Endothelial cell of umbilical vein (primary cell): ENCODE data around the gene GAS1. TPM values are rescaled to one million over a fixed set of nuclear protein-coding genes. Genes with fewer than 3 reads are reported as not detected.

ENCODE experiments used
- BruUV-seq: library from RNA; stranded (reverse); fragments of 400-500 nt; replicated peaks from 2 replicates; lab custom pipeline; 2021; lab: Mats Ljungman, UMichigan
- CTCF ChIA-PET: fragments of 300-600, 350-600 bp; sonication (Branson Sonifier 250); formaldehyde crosslinking; loops from one replicate; lab custom pipeline; 2021; ENCODE audit warnings: antibody characterized with exemption, inconsistent platforms; lab: Charles Lee
- POLR2A ChIA-PET: fragments of 300-600, 350-600 bp; sonication (Branson Sonifier 250); formaldehyde crosslinking; loops from one replicate; lab custom pipeline; 2021; ENCODE audit warnings: antibody characterized with exemption, inconsistent platforms; lab: Charles Lee
- DNase-seq: peaks from one replicate; pipeline ENCODE4 v3.0.0-alpha.2; 2011; ENCODE audit warnings: low read depth, low spot score
- FAIRE-seq: peaks from 2 replicates; lab custom pipeline; 2011; peaks lifted over from hg19 to GRCh38; lab: Jason Lieb, UNC
- H2AFZ ChIP-seq: 2 replicates; pipeline ENCODE4 v1.6.0; 2012; ENCODE audit warnings: low read depth, low read length, control low read depth, inconsistent platforms
- H3K27ac ChIP-seq: 2 replicates; pipeline ENCODE4 v1.5.1; 2011; ENCODE audit warnings: low read depth, mild to moderate bottlenecking, control low read depth, low read length, moderate library complexity; ENCODE audit not compliant: insufficient read depth
- H3K27me3 ChIP-seq, 2 experiments: 2 replicates each; pipeline versions ENCODE4 v1.6.0 to v1.6.1; 2011; ENCODE audit warnings: low read length in 2 of 2, mixed read lengths in 1 of 2; ENCODE audit not compliant: control insufficient read depth in 2 of 2, insufficient read depth in 2 of 2
- H3K36me3 ChIP-seq, 2 experiments: 2 replicates in 1 of 2; 3 replicates in 1 of 2; pipeline ENCODE4 v1.5.1; 2011; ENCODE audit warnings: low read length in 2 of 2, mild to moderate bottlenecking in 1 of 2, moderate library complexity in 1 of 2; ENCODE audit not compliant: control insufficient read depth in 2 of 2, insufficient read depth in 2 of 2; ENCODE audit errors: extremely low read depth in 1 of 2
- H3K4me1 ChIP-seq: 3 replicates; pipeline ENCODE4 v1.5.1; 2011; ENCODE audit warnings: mild to moderate bottlenecking, low read length; ENCODE audit not compliant: control insufficient read depth, insufficient read depth; ENCODE audit errors: extremely low read depth
- H3K4me2 ChIP-seq: 2 replicates; pipeline ENCODE4 v1.6.1; 2011; ENCODE audit warnings: low read length, control low read depth, mixed read lengths; ENCODE audit not compliant: insufficient read depth
- H3K4me3 ChIP-seq, 3 experiments: fragments of 200-600 bp in 1 of 3; sonication (generic), shearing (Covaris generic) in 1 of 3; replicated peaks in 1 of 3; 2 replicates each; pipeline ENCODE4 v1.5.1; 2011 to 2016; ENCODE audit warnings: control low read depth in 3 of 3, low read length in 3 of 3, mild to moderate bottlenecking in 2 of 3, inconsistent platforms in 1 of 3, low read depth in 1 of 3, moderate library complexity in 1 of 3; ENCODE audit not compliant: insufficient read depth in 1 of 3
- H3K79me2 ChIP-seq: 2 replicates; pipeline ENCODE4 v1.6.0; 2012; ENCODE audit warnings: low read length, inconsistent platforms; ENCODE audit not compliant: control insufficient read depth, insufficient read depth
- H3K9ac ChIP-seq: replicated peaks from 2 replicates; pipeline ENCODE3; 2011; ENCODE audit warnings: low read length, control low read depth; ENCODE audit not compliant: insufficient read depth; ENCODE audit errors: extremely low read depth
- H3K9me1 ChIP-seq: replicated peaks from 3 replicates; pipeline ENCODE4 v1.6.0; 2011; ENCODE audit warnings: mild to moderate bottlenecking, low read length; ENCODE audit not compliant: control insufficient read depth, insufficient read depth; ENCODE audit errors: extremely low read depth
- H3K9me3 ChIP-seq: replicated peaks from 2 replicates; pipeline ENCODE4 v1.5.1; 2012; ENCODE audit warnings: low read length, inconsistent platforms; ENCODE audit not compliant: control insufficient read depth, insufficient read depth
- H4K20me1 ChIP-seq: replicated peaks from 2 replicates; pipeline ENCODE3; 2011; ENCODE audit warnings: mild to moderate bottlenecking, low read length; ENCODE audit not compliant: control insufficient read depth, insufficient read depth; ENCODE audit errors: extremely low read depth
- CTCF ChIP-seq, 2 donors: IDR thresholded peaks; 1 replicate in 1 of 2; 2 replicates in 1 of 2; pipeline ENCODE4 v1.5.1; 2011; ENCODE audit warnings: low read length in 2 of 2, mild to moderate bottlenecking in 2 of 2, moderate library complexity in 2 of 2, control low read depth in 1 of 2, inconsistent platforms in 1 of 2, low read depth in 1 of 2; ENCODE audit not compliant: insufficient read depth in 1 of 2; ENCODE audit errors: extremely low read depth in 1 of 2
- EZH2 ChIP-seq: IDR thresholded peaks from 2 replicates; pipeline ENCODE4 v1.6.1; 2012; ENCODE audit warnings: borderline replicate concordance, low read depth, mild to moderate bottlenecking, moderate library complexity, low read length, inconsistent platforms; ENCODE audit not compliant: severe bottlenecking
- FOS ChIP-seq: IDR thresholded peaks from 2 replicates; pipeline ENCODE4 v1.6.1; 2011; ENCODE audit warnings: mild to moderate bottlenecking, low read length, moderate library complexity, borderline replicate concordance; ENCODE audit not compliant: insufficient read depth
- GATA2 ChIP-seq: IDR thresholded peaks from 2 replicates; pipeline ENCODE4 v1.7.0; 2011; ENCODE audit warnings: low read depth, mild to moderate bottlenecking, moderate library complexity, mixed read lengths, low read length; ENCODE audit not compliant: insufficient read length, insufficient read depth
- JUN ChIP-seq: IDR thresholded peaks from 2 replicates; pipeline ENCODE4 v1.6.1; 2011; ENCODE audit warnings: borderline replicate concordance, low read depth; ENCODE audit not compliant: insufficient read length, insufficient read depth
- MAX ChIP-seq: IDR thresholded peaks from 2 replicates; pipeline ENCODE4 v1.6.1; 2011; ENCODE audit not compliant: insufficient read depth, insufficient read length
- MYC ChIP-seq: IDR thresholded peaks from one replicate; pipeline ENCODE4 v1.6.1; 2011; ENCODE audit warnings: mild to moderate bottlenecking, low read depth, low read length
- POLR2A ChIP-seq: IDR thresholded peaks from 2 replicates; pipeline ENCODE4 v1.6.1; 2012; ENCODE audit warnings: low read depth, mild to moderate bottlenecking, control low read depth, low read length
- POLR2AphosphoS5 ChIP-seq: IDR thresholded peaks from 2 replicates; pipeline ENCODE4 v1.6.1; 2012; ENCODE audit warnings: low read depth, mild to moderate bottlenecking, control low read depth, low read length, moderate library complexity; ENCODE audit not compliant: insufficient read depth
- dilution Hi-C: fragments of 300-500 bp; cut with MboI; formaldehyde crosslinking; loops from one replicate; pipeline ENCODE4 v1.15.0; 2019; ENCODE audit warnings: low sequenced_read_pairs; ENCODE audit not compliant: extremely low pct_ligation_motif_present
- intact Hi-C: fragments of 100-400 bp; cut with micrococcal nuclease; formaldehyde crosslinking; loops from one replicate; pipeline ENCODE4 v1.10.0; 2022
- polyA plus RNA-seq, 4 experiments: library from polyadenylated mRNA; depleted of rRNA in 3 of 4; stranded (reverse) in 3 of 4; unstranded in 1 of 4; fragments of >200 nt; gene quantifications; 2 replicates each; pipeline versions ENCODE4 v1.2.1 to v1.2.3, GENCODE V29; 2011 to 2012; ENCODE audit warnings: missing spikeins in 1 of 4
- total RNA-seq: library from RNA; stranded (reverse); gene quantifications from 2 replicates; pipeline ENCODE4 v1.2.3, GENCODE V29; 2021

GAS1 gene
- total and polyA plus RNA-seq, 2 donors (not counting 3 experiments of a cell fraction or from before 2014, with no cell fraction given), result 0.06 to 0.15 TPM

GRCh38 chr9:86990290-86990689 lies 43.0 kb upstream of the GAS1 start:
- dilution Hi-C loops (no loop called here), intact Hi-C loops (no loop called here)
- Histone ChIP-seq H3K4me1 (no peaks in the 10 kb centered on the region), H3K9ac (no peak overlapping the region), H3K79me2 (no peaks in the 10 kb centered on the region), H3K4me2 (no peak overlapping the region), H3K9me3 (no peaks in the 10 kb centered on the region), H3K9me1 (no peaks in the 10 kb centered on the region), H3K27ac (no peak overlapping the region), H2AFZ (no peak overlapping the region), H3K27me3 (no peaks in the 10 kb centered on the region), H3K36me3 (no peaks in the 10 kb centered on the region), H3K4me3 (no peak overlapping the region), H4K20me1 (no peaks in the 10 kb centered on the region)
- BruUV-seq, result no TSS peak
- DNase-seq (no peak), FAIRE-seq (no peak)
- CTCF ChIA-PET, result no interaction called here
- POLR2A ChIA-PET, result no interaction called here
- TF ChIP-seq CTCF (IDR thresholded peaks at IDR 0.05; ENCODE audit: extremely low read depth in 1 of 2, insufficient read depth in 1 of 2, low read depth in 1 of 2, low read length in 2 of 2) (no peak), MYC (no peak), JUN (no peak), MAX (no peak), POLR2AphosphoS5 (no peak), POLR2A (no peak), EZH2 (no peak)

- CTCF ChIA-PET, result no interaction called here
- TF ChIP-seq CTCF (IDR thresholded peaks at IDR 0.05; ENCODE audit: extremely low read depth in 1 of 2, insufficient read depth in 1 of 2, low read depth in 1 of 2, low read length in 2 of 2), result no peak
- no peak for TF ChIP-seq POLR2A
- no peak for TF ChIP-seq GATA2
- TF ChIP-seq JUN, result no peak
- no peak for TF ChIP-seq MYC
- TF ChIP-seq MAX, result no peak
- no peak for TF ChIP-seq EZH2
- no peak for TF ChIP-seq POLR2AphosphoS5
- no peak for TF ChIP-seq FOS
- POLR2A ChIA-PET, result no interaction called here
- no peaks in the 10 kb centered on the region for H3K36me3 ChIP-seq
- no peaks in the 10 kb centered on the region for H3K9me1 ChIP-seq
- H3K4me1 ChIP-seq, result no peaks in the 10 kb centered on the region
- no TSS peak for BruUV-seq
- no peak overlapping the region for H3K27ac ChIP-seq
- H3K9me3 ChIP-seq, result no peaks in the 10 kb centered on the region
- intact Hi-C loops (no loop called here), dilution Hi-C loops (no loop called here)
- no peak overlapping the region for H2AFZ ChIP-seq
- no peaks in the 10 kb centered on the region for H3K79me2 ChIP-seq
- no peaks in the 10 kb centered on the region for H3K27me3 ChIP-seq
- no peak overlapping the region for H3K9ac ChIP-seq
- DNase-seq, result no peak
- H4K20me1 ChIP-seq, result no peaks in the 10 kb centered on the region
- no peak for FAIRE-seq
- no peak overlapping the region for H3K4me3 ChIP-seq
- H3K4me2 ChIP-seq, result no peak overlapping the region
Observed at GRCh38 chr9:86987900-86988299, 40.6 kb upstream of the GAS1 start.
